Measurements from ENCODE around the gene KLHL29. TPM values are rescaled to one million over a fixed set of nuclear protein-coding genes. Genes with fewer than 3 reads are reported as not detected.

KLHL29 gene
- polyA plus RNA-seq, 1 of the 3 experiments (the other 2 are of a cell fraction) = 4.6 TPM

GRCh38 chr2:23550553-23550952 is 165.6 kb downstream of the KLHL29 start (continued):
- TF ChIP-seq REST (IDR thresholded peaks at IDR 0.05; ENCODE audit: low read depth, low read length) (no peak), TEAD4 (IDR thresholded peaks at IDR 0.05; ENCODE audit: borderline replicate concordance, insufficient read depth) (no peak), RXRA (IDR thresholded peaks at IDR 0.05; ENCODE audit: borderline replicate concordance, low read depth) (no peak), RFX5 (IDR thresholded peaks at IDR 0.05; ENCODE audit: low read length) (no peak), TAF1 (IDR thresholded peaks at IDR 0.05; ENCODE audit: borderline replicate concordance, low read depth, low read length) (no peak), MXI1 (IDR thresholded peaks at IDR 0.05; ENCODE audit: low read depth, low read length) (no peak)
- TF ChIP-seq, protein P1, sequence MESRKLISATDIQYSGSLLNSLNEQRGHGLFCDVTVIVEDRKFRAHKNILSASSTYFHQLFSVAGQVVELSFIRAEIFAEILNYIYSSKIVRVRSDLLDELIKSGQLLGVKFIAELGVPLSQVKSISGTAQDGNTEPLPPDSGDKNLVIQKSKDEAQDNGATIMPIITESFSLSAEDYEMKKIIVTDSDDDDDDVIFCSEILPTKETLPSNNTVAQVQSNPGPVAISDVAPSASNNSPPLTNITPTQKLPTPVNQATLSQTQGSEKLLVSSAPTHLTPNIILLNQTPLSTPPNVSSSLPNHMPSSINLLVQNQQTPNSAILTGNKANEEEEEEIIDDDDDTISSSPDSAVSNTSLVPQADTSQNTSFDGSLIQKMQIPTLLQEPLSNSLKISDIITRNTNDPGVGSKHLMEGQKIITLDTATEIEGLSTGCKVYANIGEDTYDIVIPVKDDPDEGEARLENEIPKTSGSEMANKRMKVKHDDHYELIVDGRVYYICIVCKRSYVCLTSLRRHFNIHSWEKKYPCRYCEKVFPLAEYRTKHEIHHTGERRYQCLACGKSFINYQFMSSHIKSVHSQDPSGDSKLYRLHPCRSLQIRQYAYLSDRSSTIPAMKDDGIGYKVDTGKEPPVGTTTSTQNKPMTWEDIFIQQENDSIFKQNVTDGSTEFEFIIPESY (IDR thresholded peaks at IDR 0.05; ENCODE audit: borderline replicate concordance, low read depth) = no peak

DNA sequence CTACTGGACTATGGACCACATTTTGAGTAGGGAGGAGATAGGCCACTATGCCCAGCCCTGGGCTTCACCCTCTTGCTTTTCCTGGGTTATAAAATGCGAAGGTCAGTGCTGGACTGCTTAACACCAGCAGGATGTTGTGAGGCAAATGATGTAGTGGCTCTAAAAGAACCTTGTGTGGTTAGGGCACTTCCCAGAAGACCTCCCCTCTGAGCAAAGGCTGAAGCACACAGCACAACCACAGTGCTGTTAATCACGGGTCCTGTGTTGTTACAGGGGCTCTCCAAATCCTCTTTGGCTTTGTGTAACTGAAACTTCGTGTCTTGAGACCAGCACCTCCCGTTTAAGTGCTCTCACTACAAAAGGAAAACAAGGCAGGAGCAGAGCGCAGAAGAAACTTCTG is 166.9 kb downstream of the KLHL29 start:
- POLR2A ChIA-PET = no interaction called here
- no peak for TF ChIP-seq TEAD4 (IDR thresholded peaks at IDR 0.05; ENCODE audit: borderline replicate concordance, insufficient read depth)
- no peak for TF ChIP-seq CTCF (IDR thresholded peaks at IDR 0.05)
- TF ChIP-seq, protein P2, sequence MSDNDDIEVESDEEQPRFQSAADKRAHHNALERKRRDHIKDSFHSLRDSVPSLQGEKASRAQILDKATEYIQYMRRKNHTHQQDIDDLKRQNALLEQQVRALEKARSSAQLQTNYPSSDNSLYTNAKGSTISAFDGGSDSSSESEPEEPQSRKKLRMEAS (IDR thresholded peaks at IDR 0.05; ENCODE audit: low read depth) = no peak
- no peak for TF ChIP-seq TCF12 (IDR thresholded peaks at IDR 0.05)
- TF ChIP-seq FOXM1 (IDR thresholded peaks at IDR 0.05; ENCODE audit: low read depth) = no peak
- TF ChIP-seq ELF1 (IDR thresholded peaks at IDR 0.05) = no peak
- no peak for TF ChIP-seq RFX5 (IDR thresholded peaks at IDR 0.05; ENCODE audit: low read length)
- no peak for TF ChIP-seq POLR2AphosphoS5 (IDR thresholded peaks at IDR 0.05; ENCODE audit: low read depth, low read length)
- no peak for TF ChIP-seq RAD21 (IDR thresholded peaks at IDR 0.05; ENCODE audit: low read length)
- no peak for TF ChIP-seq GATA2 (CRISPR knock-in tag; IDR thresholded peaks at IDR 0.05)
- TF ChIP-seq, protein P1 (IDR thresholded peaks at IDR 0.05; ENCODE audit: borderline replicate concordance, low read depth) = no peak
- no peak for TF ChIP-seq REST (IDR thresholded peaks at IDR 0.05; ENCODE audit: low read depth, low read length)
- no peak for TF ChIP-seq RXRA (IDR thresholded peaks at IDR 0.05; ENCODE audit: borderline replicate concordance, low read depth)
- TF ChIP-seq NRF1 (IDR thresholded peaks at IDR 0.05; ENCODE audit: low read depth, low read length) = no peak
- no peak for TF ChIP-seq FOXJ3 (CRISPR knock-in tag; IDR thresholded peaks at IDR 0.05)

More for the DNA sequence above, 166.9 kb downstream of the KLHL29 start:
- H3K4me2 ChIP-seq = no peak overlapping the region
- H4K20me1 ChIP-seq (ENCODE audit: insufficient read depth) = no peaks in the 10 kb centered on the region
- H3K27ac ChIP-seq (ENCODE audit: low read depth in 2 of 2, low read length in 1 of 2) = no peak overlapping the region
- H3K79me2 ChIP-seq (ENCODE audit: insufficient read depth) = no peaks in the 10 kb centered on the region
- H2AFZ ChIP-seq (ENCODE audit: low read depth) = no peak overlapping the region
- CTCF ChIA-PET = no interaction called here
- no peaks in the 10 kb centered on the region for H3K27me3 ChIP-seq (ENCODE audit: insufficient read depth)
- no peak overlapping the region for H3K4me3 ChIP-seq (ENCODE audit: low read depth in 2 of 2, low read length in 1 of 2)
- no peak for DNase-seq
- no peaks in the 10 kb centered on the region for H3K9me3 ChIP-seq
- H3K36me3 ChIP-seq (replicated peaks in 1 of 2; ENCODE audit: control insufficient read depth in 1 of 2, insufficient read depth in 2 of 2, low read length in 1 of 2) = no peaks in the 10 kb centered on the region
- WGBS (ENCODE audit: low lambda C conversion rate) = 84% methylated on average over 4 of the region's 5 CpGs
- H3K9ac ChIP-seq = no peak overlapping the region
- no peaks in the 10 kb centered on the region for H3K9me2 ChIP-seq
- H3K4me1 ChIP-seq (ENCODE audit: control insufficient read depth in 1 of 2, insufficient read depth in 2 of 2, low read depth in 1 of 2, low read length in 1 of 2) = peaks cover 27 to 61% of the 10 kb centered on the region in 2 experiments; a peak in 3 of 4 replicates
- no peaks in the 10 kb centered on the region for H3F3A ChIP-seq (replicated peaks; ENCODE audit: insufficient read depth)

Data from SK-N-SH (cell line).